Activated T-cell treated with anti-CD3 and anti-CD28 coated beads, Interleukin-2, amount 50 U/mL, for 48 hours (primary cell): ENCODE results near the gene NDUFS2.
"Not testable (repeated sequence)": the region's sequence is repeated elsewhere in the genome, so short reads cannot be mapped to it uniquely, and the experiment has no call there.

Source experiments
- DNase-seq, 2 experiments: peaks; one replicate each; pipeline ENCODE4 v3.0.0-alpha.2; 2020

Gene NDUFS2

GRCh38 chr1:161222175-161223019 lies 20.2 kb downstream of the NDUFS2 start:
- no peak for DNase-seq

- DNase-seq: no peak
Measured at GRCh38 chr1:161223805-161224694, 21.9 kb downstream of the NDUFS2 start.

- DNase-seq: not testable (repeated sequence)
Measured at GRCh38 chr1:161224695-161225087, 22.5 kb downstream of the NDUFS2 start.

- no peak for DNase-seq
Measured at GRCh38 chr1:161225178-161225533, 23.0 kb downstream of the NDUFS2 start.

GRCh38 chr1:161225534-161226319 lies 23.6 kb downstream of the NDUFS2 start, which contains the start of gene TOMM40L:
Gene TOMM40L, plus strand, starts transcription at chr1:161226060. Its CDS starts 430 bp downstream, at chr1:161226490.
- DNase-seq: peak; percentile 91 to 92

GRCh38 chr1:161226320-161226711 lies 24.1 kb downstream of the NDUFS2 start:
- peak; percentile 38 to 44 for DNase-seq

- no peak for DNase-seq
Measured at GRCh38 chr1:161226759-161227158, 24.6 kb downstream of the NDUFS2 start.

- DNase-seq: peak; percentile 91 to 92
Measured at GRCh38 chr1:161227196-161227871, 25.2 kb downstream of the NDUFS2 start.

GRCh38 chr1:161228032-161228431 lies 25.9 kb downstream of the NDUFS2 start:
- DNase-seq: no peak

GRCh38 chr1:161229896-161230295 lies 27.7 kb downstream of the NDUFS2 start:
- no peak for DNase-seq

GRCh38 chr1:161230762-161231161 lies 28.6 kb downstream of the NDUFS2 start:
- DNase-seq: no peak

- no peak for DNase-seq
Measured at GRCh38 chr1:161233102-161233501, 30.9 kb downstream of the NDUFS2 start.

GRCh38 chr1:161235957-161236775 lies 34.0 kb downstream of the NDUFS2 start:
- DNase-seq: no peak

- no peak for DNase-seq
Measured at GRCh38 chr1:161238039-161238473, 35.9 kb downstream of the NDUFS2 start, which contains the start of gene NR1I3. Gene NR1I3, minus strand, starts transcription at chr1:161238203. Its CDS starts 1,638 bp downstream, at chr1:161236565.

GRCh38 chr1:161241682-161242081 lies 39.5 kb downstream of the NDUFS2 start:
- no peak for DNase-seq

GRCh38 chr1:161242313-161242712 lies 40.1 kb downstream of the NDUFS2 start:
- no peak for DNase-seq

- no peak for DNase-seq
Measured at GRCh38 chr1:161244888-161245287, 42.7 kb downstream of the NDUFS2 start.

- DNase-seq: not testable (repeated sequence)
Measured at GRCh38 chr1:161250100-161250499, 47.9 kb downstream of the NDUFS2 start.

GRCh38 chr1:161250829-161251228 lies 48.7 kb downstream of the NDUFS2 start:
- no peak for DNase-seq

- no peak for DNase-seq
Measured at GRCh38 chr1:161251579-161251978, 49.4 kb downstream of the NDUFS2 start.

- not testable (repeated sequence) for DNase-seq
Measured at GRCh38 chr1:161255302-161255701, 53.1 kb downstream of the NDUFS2 start.
